Osteocyte (in vitro differentiated cells): ENCODE data around the gene ERCC8. TPM values are rescaled to one million over a fixed set of nuclear protein-coding genes. Genes with fewer than 3 reads are reported as not detected.

Experiments
- DNase-seq: peaks from one replicate; pipeline ENCODE4 v3.0.0; 2021; ENCODE audit warnings: mixed read lengths; ENCODE audit not compliant: unreplicated experiment; ENCODE audit errors: extremely low spot score
- H3K27ac Mint-ChIP-seq: one replicate; pipeline ENCODE4 v1.8.0; 2021; ENCODE audit warnings: mild to moderate bottlenecking, mixed read lengths; ENCODE audit not compliant: unreplicated experiment
- H3K27me3 Mint-ChIP-seq: one replicate; pipeline ENCODE4 v1.8.0; 2021; ENCODE audit warnings: mixed read lengths; ENCODE audit not compliant: unreplicated experiment
- H3K36me3 Mint-ChIP-seq: one replicate; pipeline ENCODE4 v1.8.0; 2021; ENCODE audit warnings: mixed read lengths; ENCODE audit not compliant: unreplicated experiment
- H3K4me1 Mint-ChIP-seq: one replicate; pipeline ENCODE4 v1.8.0; 2021; ENCODE audit warnings: mixed read lengths; ENCODE audit not compliant: unreplicated experiment
- H3K4me3 Mint-ChIP-seq: one replicate; pipeline ENCODE4 v1.8.0; 2021; ENCODE audit warnings: mild to moderate bottlenecking, moderate library complexity, mixed read lengths; ENCODE audit not compliant: unreplicated experiment
- H3K9me3 Mint-ChIP-seq: one replicate; pipeline ENCODE4 v1.8.0; 2021; ENCODE audit warnings: mixed read lengths; ENCODE audit not compliant: unreplicated experiment
- total RNA-seq: library from RNA; stranded (reverse); gene quantifications from 2 replicates; pipeline ENCODE4 v1.2.1, GENCODE V29; 2021
- TF ChIP-seq, protein P1 (sequence below): fragments of 200-600 bp; sonication (generic); IDR thresholded peaks from 2 replicates; pipeline ENCODE4 v1.5.0; 2021; ENCODE audit warnings: antibody characterized with exemption, mild to moderate bottlenecking, moderate library complexity

ERCC8 gene
- total RNA-seq, 1 donor from 2014 or later = 11.3 TPM

DNA sequence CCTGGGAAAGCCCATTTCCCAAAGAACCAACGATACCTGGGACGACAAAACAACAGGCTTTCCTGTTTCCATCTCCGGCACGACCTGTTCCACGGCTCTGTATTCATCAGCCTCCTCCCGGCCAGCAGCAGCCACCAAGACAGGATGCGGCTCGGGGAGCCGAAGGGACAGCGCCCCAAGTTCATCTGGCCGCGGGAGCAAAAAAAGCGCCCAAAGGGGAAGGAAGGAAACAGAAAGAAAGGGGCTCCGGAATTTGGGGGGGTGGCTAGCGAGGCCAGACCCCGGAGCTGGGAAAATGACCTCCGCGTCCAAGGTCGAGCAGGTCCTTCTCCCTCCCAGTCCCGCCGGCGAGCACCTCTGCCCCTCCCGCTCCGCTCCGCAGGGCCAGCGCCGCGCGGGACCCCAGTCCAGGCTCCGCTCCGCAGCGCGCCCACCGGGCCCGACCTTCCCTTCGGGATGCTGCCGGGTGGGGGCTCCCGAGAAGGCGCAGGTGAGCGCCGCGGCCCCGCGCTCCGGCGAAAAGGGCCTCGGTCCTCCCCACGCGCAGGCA, 101.4 kb downstream of the ERCC8 start:
- Mint-ChIP-seq H3K9me3 (no peaks in the 10 kb centered on the region), H3K36me3 (no peaks in the 10 kb centered on the region), H3K4me1 (peaks cover 14% of the 10 kb centered on the region), H3K27ac (no peak overlapping the region), H3K4me3 (peak overlapping the region; percentile 82), H3K27me3 (peaks cover 74% of the 10 kb centered on the region)
- TF ChIP-seq, protein P1, sequence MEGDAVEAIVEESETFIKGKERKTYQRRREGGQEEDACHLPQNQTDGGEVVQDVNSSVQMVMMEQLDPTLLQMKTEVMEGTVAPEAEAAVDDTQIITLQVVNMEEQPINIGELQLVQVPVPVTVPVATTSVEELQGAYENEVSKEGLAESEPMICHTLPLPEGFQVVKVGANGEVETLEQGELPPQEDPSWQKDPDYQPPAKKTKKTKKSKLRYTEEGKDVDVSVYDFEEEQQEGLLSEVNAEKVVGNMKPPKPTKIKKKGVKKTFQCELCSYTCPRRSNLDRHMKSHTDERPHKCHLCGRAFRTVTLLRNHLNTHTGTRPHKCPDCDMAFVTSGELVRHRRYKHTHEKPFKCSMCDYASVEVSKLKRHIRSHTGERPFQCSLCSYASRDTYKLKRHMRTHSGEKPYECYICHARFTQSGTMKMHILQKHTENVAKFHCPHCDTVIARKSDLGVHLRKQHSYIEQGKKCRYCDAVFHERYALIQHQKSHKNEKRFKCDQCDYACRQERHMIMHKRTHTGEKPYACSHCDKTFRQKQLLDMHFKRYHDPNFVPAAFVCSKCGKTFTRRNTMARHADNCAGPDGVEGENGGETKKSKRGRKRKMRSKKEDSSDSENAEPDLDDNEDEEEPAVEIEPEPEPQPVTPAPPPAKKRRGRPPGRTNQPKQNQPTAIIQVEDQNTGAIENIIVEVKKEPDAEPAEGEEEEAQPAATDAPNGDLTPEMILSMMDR = no peak
- DNase-seq = no peak

DNA sequence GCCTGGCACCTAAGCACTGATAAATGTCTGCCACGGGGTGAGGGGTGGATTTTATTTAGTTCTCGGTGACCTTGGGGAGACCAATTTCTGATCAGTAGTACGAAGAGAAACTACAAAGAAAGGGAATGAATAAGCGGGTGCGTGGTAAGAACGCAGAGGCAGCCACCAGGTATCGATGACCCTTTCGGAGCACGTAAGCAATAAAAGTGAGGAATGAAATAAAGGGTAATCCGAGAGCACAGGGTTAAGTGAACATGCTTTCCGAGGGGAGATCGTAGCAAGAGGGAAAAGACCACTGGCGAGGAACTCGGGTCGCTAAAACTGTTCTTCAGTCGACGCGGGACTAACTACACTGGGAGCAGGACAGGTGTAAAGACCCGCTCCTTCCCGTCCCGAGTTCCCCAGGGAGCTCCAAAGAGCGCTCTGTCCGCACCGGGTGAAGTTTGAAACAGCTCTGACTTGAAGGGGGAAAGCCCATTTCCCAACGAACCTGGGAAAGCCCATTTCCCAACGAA, 101.9 kb downstream of the ERCC8 start:
- Mint-ChIP-seq H3K4me1 (peaks cover 14% of the 10 kb centered on the region), H3K27ac (no peak overlapping the region), H3K27me3 (peaks cover 75% of the 10 kb centered on the region), H3K4me3 (peak overlapping the region; percentile 82), H3K9me3 (no peaks in the 10 kb centered on the region), H3K36me3 (no peaks in the 10 kb centered on the region)
- TF ChIP-seq, protein P1 = no peak
- no peak for DNase-seq

DNA sequence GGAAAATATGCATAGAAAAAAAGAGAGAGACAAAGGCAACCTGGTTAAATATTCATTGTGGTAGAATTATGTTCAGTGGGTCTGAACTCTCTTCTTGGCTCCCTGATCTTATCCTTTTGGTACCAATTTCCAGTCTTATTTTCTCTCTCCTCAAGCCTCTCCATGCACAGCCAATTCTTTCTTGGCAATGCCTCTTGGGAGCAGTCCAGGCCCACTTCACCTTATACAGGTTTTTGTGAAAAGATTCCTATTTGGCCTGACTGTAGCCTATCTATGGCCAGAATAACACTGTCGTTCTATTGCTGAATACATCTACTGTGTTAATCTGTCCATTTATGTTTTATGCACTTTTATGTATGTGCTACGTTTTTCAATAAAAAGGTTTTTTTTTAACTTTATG, 103.5 kb downstream of the ERCC8 start:
- no peaks in the 10 kb centered on the region for H3K9me3 Mint-ChIP-seq
- DNase-seq = no peak
- peaks cover 68% of the 10 kb centered on the region for H3K27me3 Mint-ChIP-seq
- no peak overlapping the region for H3K4me3 Mint-ChIP-seq
- TF ChIP-seq, protein P1 = no peak
- no peak overlapping the region for H3K27ac Mint-ChIP-seq
- H3K4me1 Mint-ChIP-seq = peaks cover 14% of the 10 kb centered on the region
- H3K36me3 Mint-ChIP-seq = no peaks in the 10 kb centered on the region

DNA sequence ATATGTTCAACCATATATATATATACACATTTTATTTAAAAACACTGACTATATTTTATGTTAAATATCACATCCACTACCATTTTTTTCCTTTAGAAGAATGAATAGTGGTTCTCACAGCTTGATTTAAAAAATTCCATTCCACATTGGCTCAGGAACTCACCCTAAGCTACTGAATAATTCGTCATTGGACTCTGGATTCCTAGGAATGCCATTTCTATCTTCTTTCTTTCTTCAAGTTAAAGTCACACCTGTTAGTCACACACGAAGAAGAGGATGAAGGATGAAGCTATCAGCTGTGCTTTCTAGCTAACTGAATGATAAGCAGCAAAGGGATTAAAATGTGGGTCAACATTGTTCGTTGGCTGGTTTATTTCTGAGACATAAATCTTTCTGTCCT, 108.7 kb downstream of the ERCC8 start:
- no peaks in the 10 kb centered on the region for H3K9me3 Mint-ChIP-seq
- peaks cover 32% of the 10 kb centered on the region for H3K27me3 Mint-ChIP-seq
- no peaks in the 10 kb centered on the region for H3K36me3 Mint-ChIP-seq
- H3K27ac Mint-ChIP-seq = no peak overlapping the region
- no peak for DNase-seq
- H3K4me1 Mint-ChIP-seq = peaks cover 2% of the 10 kb centered on the region
- TF ChIP-seq, protein P1 = no peak
- no peak overlapping the region for H3K4me3 Mint-ChIP-seq

DNA sequence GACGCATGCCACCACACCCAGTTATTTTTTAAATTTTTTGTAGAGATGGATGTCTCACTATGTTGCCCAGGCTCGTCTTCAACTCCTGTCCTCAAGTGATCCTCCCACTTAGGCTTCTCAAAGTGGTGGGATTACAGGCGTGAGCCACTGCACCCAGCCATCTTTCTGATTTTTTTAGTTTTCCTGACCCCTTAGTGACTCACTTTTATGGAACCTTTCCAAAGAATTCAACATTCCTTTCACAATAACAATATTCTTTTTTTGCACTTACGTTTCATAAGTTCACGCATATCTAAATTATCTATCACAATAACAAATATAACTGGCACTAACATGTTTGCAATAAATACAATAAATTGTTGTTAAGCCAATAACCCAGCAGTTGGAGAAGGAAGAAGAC, 109.3 kb downstream of the ERCC8 start:
- TF ChIP-seq, protein P1 = no peak
- Mint-ChIP-seq H3K27me3 (peaks cover 34% of the 10 kb centered on the region), H3K9me3 (no peaks in the 10 kb centered on the region), H3K36me3 (no peaks in the 10 kb centered on the region), H3K4me1 (peaks cover 2% of the 10 kb centered on the region), H3K4me3 (no peak overlapping the region), H3K27ac (no peak overlapping the region)
- DNase-seq = no peak
